AG08395 (cell line): ENCODE results near the gene CDH18.

Source experiments
- DNase-seq: peaks from one replicate; pipeline ENCODE4 v3.0.0; 2012; ENCODE audit warnings: mixed read lengths, low spot score

CDH18 gene

GRCh38 chr5:19584131-19584530, 403.9 kb downstream of the CDH18 start:
- no peak for DNase-seq

DNA sequence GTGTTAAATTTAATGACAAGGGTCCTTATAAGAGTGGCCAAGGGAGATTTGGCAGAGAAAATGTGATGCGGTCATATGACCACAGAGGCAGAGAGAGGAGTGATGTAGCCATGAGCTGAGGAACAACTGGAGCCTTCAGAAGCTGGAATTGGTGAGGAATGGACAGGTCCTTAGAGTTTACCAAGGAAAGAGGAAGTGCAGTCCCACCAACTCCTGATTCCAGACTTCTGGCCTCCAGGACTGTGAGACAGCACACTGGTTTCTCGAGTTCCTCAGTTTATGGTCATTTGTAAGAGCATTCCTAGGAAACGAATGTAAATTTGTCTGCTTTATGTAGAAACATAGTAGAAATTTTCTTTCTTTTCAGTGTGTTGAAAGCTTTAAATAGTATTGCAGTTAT, 410.1 kb downstream of the CDH18 start:
- DNase-seq = no peak

DNA sequence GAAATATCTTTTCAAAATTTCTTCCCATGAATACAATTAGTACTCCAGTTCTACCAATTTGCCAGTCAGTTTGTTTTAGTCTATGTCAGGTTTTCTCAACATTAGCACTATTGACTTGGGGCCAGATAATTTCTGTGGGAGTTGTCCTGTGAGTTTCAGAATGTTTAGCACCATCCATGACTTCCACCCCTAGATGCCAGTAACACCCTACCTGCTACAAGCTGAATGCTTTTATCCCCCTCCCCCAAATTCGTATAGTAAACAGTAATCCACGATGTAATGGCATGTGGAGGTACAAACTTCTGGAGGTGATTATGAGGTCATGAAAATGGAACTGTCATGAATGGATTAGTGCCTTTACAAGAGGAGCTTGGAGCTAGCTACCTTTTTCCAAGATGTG, 420.0 kb downstream of the CDH18 start:
- no peak for DNase-seq

- DNase-seq = no peak
These were observed 422.5 kb downstream of the CDH18 start for GRCh38 chr5:19565466-19565865.

DNA sequence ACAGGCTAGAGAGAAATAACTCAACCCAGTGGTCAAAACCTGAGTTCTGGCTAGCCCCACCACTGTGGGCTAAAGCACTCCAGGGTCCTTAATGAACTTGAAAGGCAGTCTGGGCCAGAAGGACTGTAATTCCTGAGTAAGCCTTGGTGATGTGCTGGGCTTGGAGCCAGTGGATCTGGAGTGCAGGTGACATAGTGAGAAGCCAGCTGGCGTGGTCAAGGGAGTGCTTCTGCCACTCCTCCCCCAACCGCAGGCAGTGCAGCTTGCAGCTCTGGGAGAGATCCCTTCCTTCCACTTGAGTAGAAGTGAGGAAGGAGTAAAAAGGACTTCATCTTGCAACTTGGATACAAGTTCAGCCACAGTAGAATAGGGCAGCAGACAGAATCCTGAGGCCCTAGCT, 424.0 kb downstream of the CDH18 start:
- DNase-seq = no peak

DNA sequence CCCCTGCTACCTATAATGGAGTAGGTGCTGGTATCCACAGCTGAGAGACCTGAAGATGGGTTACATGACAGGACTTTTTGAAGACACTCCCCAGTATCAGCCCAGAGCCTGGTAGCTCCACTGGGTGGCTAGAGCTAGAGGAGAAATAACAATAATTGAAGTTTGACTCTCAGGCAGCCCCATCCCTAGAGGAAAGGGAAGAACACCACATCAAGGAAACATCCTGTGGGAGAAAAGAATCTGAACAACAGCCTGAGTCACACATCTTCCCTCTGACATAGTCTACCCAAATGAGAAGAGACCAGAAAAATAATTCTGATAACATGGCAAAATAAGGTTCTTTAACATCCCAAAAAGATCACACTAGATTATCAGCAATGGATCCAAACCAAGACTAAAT, 432.1 kb downstream of the CDH18 start:
- no peak for DNase-seq

GRCh38 chr5:19555436-19555835, 432.6 kb downstream of the CDH18 start:
- DNase-seq = no peak

GRCh38 chr5:19554524-19554923, 433.5 kb downstream of the CDH18 start:
- no peak for DNase-seq

- no peak for DNase-seq
These were observed 440.4 kb downstream of the CDH18 start for GRCh38 chr5:19547640-19548039.

DNA sequence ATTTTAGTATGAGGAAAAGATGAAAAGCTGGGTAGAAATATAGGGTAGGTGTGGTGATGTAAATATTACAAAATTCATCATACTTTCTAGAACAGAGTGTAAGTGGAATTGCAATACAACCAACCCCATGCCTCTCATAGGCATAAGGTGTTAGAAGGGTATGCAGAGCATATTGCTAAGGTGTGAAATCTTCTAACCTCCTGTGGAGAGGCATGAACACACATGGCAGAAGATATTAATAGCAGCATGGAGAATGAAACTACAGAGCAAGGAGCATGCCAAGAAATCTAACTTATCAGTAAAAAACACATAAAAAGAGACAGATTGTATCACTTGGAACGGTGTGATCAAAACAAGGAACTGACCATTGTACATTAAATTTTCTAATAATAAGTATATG, 441.5 kb downstream of the CDH18 start:
- DNase-seq = no peak

- no peak for DNase-seq
These were observed 449.4 kb downstream of the CDH18 start for GRCh38 chr5:19538607-19539006.

- no peak for DNase-seq
These were observed 451.6 kb downstream of the CDH18 start for GRCh38 chr5:19536387-19536786.

DNA sequence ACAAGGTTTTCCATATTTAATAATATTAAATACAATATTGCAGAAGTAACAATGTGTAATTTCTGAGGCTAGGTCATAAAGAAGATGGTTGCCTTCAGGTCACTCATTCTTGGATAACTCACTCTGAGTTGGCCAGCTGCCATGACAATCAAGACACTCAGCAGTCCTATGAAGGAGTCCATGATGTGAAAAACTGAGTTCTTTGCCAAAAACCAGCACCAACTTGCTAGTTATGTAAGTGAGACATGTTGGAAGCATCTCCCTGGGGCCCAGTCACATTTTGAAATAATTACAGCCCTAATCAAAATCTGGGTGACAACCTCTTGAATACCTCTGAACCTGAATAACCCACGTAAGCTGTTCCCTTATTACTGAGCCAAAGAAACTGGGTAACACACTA, 453.2 kb downstream of the CDH18 start:
- DNase-seq = no peak

GRCh38 chr5:19532936-19533335, 455.1 kb downstream of the CDH18 start:
- DNase-seq = no peak

DNA sequence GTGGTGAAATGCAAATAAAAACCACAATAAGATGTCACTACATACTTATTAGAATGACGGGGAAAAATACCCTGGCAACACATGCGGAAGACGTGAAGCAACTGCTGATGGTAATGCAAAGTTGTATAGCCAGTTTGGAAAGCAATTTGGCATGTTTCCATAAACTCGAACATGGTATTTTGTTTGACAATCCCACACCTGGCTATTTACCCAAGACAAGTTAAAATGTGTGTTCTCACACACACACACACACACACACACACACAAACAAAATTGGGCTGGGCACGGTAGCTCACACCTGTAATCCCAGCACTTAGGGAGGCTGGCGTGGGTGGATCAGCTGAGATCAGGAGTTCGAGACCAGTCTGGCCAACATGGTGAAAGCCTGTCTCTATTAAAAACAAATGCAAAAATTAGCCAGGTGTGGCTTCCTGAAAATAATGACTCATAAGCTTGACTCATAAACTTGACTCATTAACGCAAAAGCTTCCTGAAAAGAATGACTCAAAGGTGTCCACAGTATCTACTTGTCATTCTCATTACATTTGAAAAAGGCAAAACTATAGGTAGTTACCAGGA, 456.5 kb downstream of the CDH18 start:
- DNase-seq = no peak

DNA sequence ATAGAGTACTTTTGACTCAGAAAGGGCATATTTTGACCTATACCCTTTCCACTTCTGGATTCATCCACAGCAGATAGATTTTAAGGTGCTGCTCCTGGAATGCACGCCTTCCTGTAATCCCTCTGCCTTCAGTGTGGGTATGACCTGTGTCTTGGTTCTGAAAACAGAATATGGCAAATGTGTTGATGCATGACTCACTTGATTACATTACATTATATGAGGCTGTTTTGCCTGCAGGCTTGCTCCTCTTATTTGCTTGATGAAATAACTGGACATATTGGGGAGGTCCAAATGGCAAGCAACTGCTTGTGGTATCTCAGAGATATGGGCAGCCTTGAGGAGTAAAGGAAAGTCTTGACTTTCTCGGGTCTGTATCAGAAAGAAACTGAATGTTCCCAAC, 468.6 kb downstream of the CDH18 start:
- DNase-seq = no peak

GRCh38 chr5:19498852-19499251, 489.1 kb downstream of the CDH18 start:
- no peak for DNase-seq

- DNase-seq = no peak
These were observed 490.7 kb downstream of the CDH18 start for GRCh38 chr5:19497229-19497815.

DNA sequence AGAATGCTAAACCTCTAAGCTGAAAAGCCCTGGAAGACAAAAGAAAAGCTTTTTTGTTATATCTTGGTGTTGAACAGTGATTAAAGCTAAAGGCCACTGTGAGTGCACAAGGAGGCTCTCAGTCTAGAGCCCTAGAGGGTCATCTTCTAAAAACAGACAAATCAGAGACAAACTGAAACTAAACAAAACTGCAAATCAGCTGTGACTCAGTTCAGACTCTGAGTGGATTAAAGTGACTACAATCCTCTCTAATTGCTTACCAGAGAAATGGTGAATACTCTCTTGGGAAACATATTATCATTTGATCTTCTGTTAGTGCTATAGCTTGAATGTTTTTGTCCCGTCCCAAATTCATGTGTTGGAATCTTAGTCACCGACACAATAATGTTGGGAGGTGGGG, 491.9 kb downstream of the CDH18 start:
- no peak for DNase-seq

DNA sequence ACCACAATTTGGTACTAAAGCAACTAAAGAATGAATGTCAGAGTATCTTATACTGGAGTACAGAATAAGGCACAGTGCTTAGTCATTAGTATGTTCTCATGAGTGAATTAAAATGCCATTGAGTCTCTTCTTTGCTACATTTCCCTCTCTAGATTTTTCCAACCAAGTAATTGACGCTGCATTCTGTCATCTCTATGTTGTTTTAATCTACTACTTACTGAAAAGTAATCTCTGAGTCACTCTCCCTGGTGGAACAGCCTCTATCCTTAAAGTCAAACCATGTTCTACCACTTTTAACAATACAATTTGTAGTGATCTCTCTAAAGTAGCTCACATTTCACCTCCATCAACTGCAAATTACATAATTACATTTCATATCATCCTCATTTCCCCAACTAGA, 495.1 kb downstream of the CDH18 start:
- no peak for DNase-seq

GRCh38 chr5:19488786-19489185, 499.2 kb downstream of the CDH18 start:
- DNase-seq = no peak

DNA sequence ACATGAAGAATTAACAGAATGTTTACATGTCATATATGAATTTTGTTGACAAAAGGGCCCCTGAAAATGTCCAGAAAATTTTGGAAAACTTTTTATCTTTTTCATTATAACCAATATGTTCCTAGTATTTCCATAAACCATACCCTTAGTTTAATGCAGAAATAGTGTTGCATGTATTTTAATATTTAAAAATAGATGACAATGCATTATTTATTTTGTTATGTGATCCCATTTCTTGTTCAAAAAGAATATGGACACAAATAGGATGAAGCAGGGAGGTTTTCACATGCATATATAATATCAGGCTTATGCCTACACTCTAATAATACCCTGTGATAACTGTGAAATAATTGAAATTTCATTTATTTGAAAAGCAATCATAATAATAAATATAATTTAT, 500.5 kb downstream of the CDH18 start:
- no peak for DNase-seq

GRCh38 chr5:19479562-19479961, 508.4 kb downstream of the CDH18 start:
- DNase-seq = no peak

GRCh38 chr5:19462019-19462418, 526.0 kb downstream of the CDH18 start:
- DNase-seq = no peak

GRCh38 chr5:19424506-19424905, 563.5 kb downstream of the CDH18 start:
- DNase-seq = no peak
